Raji (cell line): ENCODE results near the gene P2RY8.

Experiments used
- POLR2A ChIP-seq: IDR thresholded peaks from 2 replicates; pipeline ENCODE4 v1.6.1; 2011; ENCODE audit warnings: low read depth, low read length, control low read depth; ENCODE audit not compliant: insufficient read depth

P2RY8 gene

DNA sequence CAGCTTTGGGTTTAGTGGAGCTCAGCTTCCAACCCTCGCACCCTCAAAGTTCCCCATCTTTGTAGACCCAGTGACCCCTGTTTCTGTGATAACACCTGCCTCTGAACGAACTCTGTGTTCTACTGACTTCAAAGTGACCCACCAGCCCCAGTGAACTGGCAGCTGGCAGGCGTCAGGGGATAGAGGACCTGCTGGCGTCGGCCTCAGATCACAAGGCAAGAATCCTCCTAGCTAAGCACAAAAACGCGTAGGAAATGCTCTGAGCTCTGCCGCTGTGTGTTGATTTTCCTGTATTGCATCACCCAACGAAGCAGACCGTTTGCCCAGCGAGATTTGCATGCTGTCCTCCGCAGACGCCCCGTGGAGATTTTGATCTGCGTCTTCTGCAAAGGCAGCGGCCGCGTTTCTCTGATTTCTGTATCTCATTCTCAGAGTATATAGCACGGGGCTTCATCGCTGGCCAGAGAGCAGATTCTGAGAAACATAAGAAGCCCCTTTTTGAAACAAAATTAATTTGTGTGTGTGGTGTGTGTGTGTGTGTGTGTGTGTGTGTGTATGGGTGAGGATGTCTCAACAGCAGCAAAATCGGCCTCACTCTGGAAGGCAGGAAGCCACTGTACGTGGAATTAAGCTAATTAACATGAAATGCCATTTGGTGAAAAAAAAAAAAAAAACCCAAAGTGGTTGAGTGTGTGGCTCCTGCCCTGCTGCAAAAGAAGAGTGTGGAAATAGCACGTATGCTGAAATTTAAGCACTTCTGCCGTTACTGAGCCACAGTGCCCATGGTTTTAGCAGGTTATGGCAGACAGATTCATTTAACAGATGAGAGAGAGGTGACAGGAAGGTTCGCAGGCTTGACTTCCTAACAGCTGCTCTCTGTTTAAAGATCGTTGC, 55.1 kb downstream of the P2RY8 start:
- TF ChIP-seq POLR2A = no peak

DNA sequence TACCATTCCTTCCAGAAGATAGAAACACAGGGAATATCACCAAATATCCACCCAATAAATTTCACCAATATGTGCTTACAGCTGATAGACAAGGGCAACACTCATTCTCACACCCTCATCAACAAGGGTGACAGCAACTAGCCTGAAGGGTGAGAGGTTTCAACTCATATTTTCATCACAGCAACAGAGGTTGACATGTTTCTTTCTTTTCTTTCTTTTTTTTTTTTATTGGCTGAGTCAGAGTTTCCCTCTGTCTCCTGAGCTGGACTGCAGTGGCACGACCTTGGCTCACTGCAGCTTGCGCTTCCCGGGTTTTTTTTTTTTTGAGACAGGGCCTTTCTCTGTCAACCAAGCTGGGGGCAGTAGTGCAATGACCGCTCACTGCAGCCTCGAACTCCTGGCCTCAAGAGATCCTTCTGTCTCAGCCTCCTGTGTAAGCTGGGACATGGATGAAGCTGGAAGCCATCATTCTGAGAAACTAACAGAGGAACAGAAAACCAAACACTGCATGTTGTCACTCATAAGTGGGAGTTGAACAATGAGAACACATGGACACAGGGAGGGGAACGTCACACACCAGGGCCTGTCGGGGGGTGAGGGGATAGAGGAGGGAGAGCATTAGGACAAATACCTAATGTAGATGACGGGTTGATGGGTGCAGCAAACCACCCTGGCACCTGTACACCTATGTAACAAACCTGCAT, 56.8 kb downstream of the P2RY8 start:
- no peak for TF ChIP-seq POLR2A

DNA sequence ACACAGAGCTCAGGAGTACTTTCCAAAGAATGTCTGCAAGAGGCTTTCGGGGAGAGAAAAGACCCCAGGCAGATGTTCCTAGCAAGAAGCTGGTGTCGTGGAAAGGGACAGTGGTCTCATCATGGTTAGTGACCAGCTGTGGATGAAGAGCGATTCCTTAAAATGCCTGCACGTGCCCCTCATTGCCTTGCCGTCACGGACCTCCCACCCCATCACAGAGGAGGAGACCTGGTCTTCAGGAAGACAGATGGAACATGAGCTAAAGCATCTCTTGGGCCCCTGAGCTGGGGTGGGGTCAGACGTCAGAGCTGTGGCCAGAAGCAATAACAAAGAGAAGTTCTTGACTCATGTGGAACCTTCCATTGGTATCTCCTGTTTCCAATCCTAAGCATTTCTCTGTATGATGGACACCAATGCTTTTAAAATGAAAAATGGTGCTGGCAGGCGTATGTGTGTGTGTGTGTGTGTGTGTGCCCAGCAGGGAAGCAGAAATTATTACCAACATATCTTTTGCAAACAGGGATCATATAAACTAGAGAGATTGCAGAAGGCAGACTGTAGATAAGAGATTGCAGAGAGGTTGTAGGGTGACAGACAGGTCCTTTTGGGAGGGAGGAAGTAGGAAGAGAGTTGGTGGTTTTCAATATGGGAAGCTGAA, 59.1 kb downstream of the P2RY8 start:
- no peak for TF ChIP-seq POLR2A

DNA sequence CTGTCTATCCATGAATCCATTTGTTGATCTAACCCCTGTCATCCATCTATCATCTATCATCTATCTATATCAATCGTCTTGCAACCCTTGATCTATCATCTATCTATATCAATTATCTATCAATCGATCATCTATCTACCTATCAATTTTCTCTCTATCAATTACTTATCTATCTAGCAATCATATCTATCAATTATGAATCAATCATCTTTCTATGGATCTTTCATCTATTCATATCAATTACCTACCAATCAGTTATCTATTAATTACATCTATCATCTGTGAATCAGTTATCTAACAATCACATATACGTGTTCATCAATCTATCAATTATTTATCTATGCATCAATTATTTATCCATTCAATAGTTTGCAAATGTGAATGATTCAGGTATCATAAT, 59.8 kb downstream of the P2RY8 start:
- no peak for TF ChIP-seq POLR2A

DNA sequence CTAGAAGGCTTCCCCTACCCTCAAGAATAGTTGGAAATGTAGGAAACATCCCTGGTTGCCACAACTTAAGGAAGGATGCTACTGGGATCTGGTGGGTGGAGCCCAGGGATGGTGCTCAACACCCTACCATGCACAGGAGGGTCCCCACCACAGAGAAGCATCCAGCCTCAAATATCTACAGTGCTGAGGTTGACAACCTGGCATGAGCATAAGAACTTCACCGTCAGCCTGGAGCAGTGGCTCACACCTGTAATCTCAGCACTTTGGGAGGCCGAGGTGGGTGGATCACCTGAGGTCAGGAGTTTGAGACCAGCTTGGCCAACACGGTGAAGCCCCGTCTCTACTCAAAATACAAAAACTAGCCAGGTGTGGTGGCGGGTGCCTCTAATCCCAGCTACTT, 60.3 kb downstream of the P2RY8 start:
- no peak for TF ChIP-seq POLR2A

DNA sequence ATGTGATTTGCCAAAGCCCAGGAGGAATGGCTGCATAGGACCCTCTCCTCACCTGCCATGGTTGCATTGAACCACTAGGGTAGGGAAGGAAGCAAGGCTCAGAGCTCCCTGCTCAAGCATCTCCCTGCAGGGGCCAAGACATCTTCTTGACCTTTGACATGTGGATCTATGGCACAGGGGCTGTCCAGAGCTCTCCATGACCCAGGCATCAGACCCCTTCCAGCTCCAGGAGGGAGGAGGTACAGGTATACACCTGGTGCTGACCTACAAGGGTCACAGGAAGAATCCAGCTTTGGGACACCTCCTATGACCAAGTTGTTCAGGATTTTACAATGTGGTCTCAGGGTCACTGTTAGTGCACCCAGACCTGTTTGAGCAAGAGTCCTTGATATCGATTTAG, 61.1 kb downstream of the P2RY8 start:
- TF ChIP-seq POLR2A = no peak

DNA sequence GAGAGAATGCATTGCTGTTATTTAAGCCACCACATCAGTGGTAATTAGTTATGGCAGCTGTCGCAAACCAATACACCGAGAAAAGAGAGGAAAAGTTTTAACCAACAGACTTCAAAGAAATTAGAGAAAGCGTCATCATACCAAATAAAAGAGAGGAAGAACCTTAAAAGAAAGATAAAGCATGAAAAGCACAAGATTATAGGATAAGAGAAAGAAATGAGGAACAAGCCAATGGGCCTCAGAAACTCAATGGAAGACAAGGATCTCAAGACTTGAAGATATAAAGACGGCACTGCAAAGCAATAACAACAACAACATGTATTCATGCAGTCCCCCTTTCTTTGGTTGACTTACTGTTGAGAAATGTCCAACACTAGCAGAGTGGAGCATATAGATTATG, 61.5 kb downstream of the P2RY8 start:
- no peak for TF ChIP-seq POLR2A

DNA sequence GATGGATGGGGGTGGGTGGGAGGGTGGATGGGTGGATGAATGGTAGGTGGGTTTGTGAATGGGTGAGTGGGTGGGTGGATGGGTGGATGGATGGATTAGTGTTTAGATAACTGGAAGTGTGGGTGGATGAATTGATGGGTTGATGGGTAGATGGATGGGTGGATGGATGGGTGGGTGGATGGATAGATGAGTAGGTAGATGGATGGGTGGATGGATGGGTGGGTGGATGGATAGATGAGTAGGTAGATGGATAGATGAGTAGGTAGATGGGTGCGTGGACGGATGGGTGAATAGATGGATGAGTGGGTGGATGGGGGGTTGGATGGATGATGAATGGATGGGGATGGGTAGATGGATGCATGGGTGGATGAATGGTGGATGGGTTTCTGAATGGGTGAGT, 64.0 kb downstream of the P2RY8 start:
- TF ChIP-seq POLR2A = no peak

DNA sequence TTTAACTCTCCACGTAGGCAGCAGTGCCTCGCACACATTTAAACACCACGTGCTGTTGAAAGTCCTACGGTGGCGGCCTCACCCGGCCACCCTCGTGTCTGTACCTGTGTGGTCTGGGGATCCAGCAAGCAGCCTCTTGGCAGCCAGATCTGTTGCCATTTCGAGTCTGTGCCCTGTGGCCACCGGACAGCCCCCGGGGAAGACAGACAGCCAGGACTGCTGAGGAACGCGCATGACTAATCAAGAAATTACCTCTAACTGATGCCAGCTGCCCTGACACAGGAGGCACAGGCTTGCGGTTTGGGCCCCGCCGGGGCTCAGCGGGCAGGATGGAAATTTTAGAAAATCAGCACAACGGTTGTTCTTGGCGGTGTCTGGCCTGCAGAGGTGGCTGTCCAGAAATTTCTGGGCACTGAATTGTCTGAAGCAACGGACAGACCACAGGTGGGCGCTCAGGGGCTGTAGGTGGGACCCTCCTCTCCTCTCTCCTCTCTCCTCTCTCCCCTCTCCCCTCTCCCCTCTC, 68.7 kb downstream of the P2RY8 start:
- peak; percentile 42; the same call in 1 of the 2 replicates for TF ChIP-seq POLR2A

DNA sequence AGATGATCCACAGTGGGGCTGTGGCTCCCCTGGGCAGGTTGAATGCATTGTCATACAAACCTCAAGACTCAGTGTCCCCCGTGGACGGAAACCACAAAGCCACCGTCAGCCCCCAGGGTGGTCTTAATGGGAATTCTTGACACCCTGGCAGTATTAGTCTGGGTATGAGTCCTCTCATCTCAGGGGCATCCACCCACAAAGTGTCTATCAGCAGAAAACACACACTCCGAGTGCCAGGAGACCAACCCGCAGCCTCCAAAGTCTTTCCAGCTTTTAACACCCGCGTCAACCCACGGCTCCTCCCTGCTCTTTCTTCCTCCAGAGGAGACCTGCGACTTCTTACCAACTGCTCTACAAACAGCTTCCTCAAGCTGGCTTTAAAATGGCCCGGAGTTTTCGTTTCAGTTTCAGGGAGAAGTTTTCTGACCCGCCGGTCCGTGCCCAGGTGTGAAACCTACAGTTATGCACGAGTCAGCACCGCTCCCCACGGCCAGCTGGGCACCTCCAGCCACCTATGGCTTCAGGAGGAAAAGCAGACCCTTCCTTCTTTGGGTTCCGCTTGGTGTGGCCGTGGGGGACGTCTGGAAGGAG, 69.9 kb downstream of the P2RY8 start:
- no peak for TF ChIP-seq POLR2A

DNA sequence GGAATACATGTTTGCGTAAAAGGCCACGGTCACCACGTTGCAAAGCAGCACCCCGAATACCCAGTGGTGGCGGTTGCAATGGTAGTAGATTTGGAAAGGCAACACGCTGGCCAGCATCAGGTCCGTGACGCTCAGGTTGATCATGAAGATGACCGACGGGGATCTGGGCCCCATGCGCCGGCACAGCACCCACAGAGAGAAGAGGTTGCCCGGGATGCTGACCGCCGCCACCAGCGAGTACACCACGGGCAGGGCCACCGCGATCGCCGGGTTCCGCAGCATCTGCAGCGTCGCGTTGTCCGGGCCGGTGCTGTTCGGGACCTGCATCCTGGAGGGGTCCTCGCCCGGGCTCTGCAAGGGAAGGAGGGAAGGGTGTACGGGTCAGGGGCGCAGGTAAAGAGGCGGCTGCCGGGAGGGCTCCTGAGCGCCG, 70.7 kb downstream of the P2RY8 start:
- TF ChIP-seq POLR2A = no peak

DNA sequence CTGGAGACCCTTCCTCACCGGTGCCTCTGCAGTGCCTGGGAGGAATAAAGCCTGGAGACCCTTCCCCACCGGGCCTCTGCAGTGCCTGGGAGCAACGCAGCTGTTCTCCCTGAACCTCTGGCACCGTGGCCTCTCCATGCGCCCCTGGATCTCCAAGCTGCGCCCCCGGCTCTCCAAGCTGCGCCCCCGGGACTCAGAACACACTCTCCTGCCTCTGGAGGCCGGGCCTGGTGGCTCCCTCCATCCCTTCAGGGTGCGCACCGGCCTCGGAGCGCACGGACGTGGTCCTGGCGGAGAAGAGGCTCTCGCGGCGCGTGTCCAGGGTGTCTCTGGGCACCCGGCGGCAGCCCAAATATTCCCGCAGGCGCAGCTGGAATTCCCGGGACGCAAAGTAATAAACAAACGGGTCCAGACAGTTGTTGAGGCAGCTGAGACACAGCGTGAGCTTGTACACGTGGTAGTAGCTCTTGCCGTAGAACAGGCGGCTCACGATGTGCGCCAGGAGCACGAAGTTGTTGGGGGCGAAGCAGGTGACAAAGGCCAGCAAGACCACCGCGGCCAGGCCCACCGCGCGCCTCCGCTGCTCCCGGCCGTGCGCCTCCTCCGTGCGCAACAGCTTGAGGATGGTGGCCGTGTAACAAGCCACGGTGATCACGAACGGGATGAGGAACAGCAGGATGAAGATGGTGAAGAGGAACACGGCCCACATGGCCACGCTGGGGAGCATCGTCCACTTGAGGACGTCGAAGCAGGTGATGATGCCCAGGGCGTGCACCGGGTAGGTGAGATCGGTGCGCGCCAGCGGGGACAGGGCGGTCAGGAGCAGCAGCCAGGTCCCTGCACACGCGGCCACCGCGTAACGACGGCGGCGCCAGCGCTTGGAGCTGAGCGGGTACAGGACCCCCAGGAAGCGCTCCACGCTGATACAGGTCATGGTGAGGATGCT, 71.4 kb downstream of the P2RY8 start:
- TF ChIP-seq POLR2A = no peak

DNA sequence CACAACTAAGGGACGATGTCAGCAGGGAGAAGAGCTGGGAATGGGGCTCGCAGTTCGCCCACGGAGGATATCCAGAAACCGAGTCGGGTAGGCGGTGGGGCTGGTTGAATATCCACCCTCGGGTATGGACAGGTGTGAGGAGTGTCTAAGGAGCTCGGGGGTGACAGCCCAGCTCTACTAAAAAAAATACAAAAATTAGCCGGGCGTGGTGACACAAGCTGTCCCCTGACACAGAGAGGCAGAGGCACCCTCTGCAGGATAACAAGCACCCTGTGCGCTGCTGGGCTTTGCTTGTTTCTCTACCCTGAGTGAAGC, 72.1 kb downstream of the P2RY8 start:
- no peak for TF ChIP-seq POLR2A

DNA sequence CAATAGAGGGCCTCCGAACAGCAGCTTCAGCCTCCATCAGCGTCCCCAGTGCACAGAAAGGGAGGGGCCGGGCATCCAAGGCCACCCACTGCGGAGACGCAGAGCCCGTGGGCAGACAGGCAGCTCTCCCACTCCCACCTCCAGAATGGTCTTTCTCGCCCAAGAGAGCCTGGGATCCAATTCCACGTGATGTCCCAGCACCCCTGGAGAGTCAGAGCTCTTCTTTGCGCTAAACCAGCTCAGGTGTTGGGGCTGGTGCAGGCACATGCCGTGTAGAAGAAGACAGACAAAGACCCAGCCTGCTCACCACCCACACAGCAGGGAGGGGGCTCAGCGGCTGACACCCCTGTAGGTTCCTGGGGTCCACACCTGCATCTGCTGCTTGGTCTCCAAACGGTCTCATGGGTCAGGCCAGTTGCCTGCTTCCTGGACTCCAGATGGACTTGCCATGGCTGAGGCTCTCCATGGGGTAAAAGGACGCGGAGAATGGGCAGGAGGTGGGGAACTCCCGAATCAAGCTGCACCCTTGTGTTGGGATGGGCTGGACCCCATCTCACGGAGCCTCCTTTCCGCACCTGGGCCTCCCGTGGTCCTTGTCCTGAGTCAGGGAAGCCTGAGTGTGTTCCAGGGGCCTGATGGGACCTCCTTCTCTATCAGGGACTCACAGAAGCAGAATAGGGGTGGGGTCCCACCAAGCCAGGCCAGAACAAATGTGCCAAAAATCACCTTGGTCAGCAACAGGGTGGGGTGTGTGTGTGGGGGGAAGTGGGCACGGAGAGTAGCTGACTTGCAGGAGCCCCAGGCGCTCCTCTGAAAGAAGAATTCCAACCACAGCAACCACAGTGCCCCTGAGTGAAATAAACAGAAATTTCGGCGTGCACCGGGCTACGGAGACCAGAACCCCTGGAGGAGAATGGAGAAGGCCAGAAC, 72.7 kb downstream of the P2RY8 start:
- no peak for TF ChIP-seq POLR2A

DNA sequence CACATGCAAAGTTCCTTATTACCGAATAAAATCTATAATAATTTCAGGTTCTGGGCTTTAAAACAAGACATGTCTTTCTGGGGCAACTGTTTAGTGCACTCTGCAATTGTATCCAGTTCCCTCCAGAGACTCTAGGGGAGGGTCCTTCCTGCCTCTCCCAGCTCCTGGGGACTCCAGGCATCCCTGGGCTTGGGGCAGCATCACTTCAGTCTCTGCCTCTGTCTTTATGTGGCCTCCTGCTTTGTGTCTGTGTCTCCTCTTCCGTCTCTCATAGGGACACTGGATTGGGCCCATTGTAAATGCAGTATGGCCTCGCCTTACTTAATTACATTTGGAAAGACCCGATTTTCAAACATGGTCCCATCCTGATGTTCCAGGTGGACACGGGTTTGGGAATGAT, 73.4 kb downstream of the P2RY8 start:
- no peak for TF ChIP-seq POLR2A
